DND-41 (cell line): ENCODE measurements around the gene DCDC1.

ENCODE experiments used
- ATAC-seq: fragments of 200-7000 bp; cut with Tn5 transposase; 3 replicates; pipeline ENCODE4 v1.9.1; 2021; ENCODE audit warnings: low read depth; ENCODE audit not compliant: insufficient read depth
- DNase-seq: peaks from one replicate; pipeline ENCODE4 v3.0.0-alpha.2; 2020
- H2AFZ ChIP-seq: 2 replicates; pipeline ENCODE4 v1.6.0; 2012; ENCODE audit warnings: low read depth, low read length
- H3K27ac ChIP-seq: 2 replicates; pipeline ENCODE4 v1.5.1; 2012; ENCODE audit warnings: low read length, inconsistent platforms
- H3K27me3 ChIP-seq: fragments of 200-600 bp; sonication (generic); 2 replicates; pipeline ENCODE4 v1.6.0; 2012; ENCODE audit warnings: low read length, mild to moderate bottlenecking, inconsistent platforms; ENCODE audit not compliant: insufficient read depth, poor library complexity
- H3K36me3 ChIP-seq: 2 replicates; pipeline ENCODE4 v1.5.1; 2012; ENCODE audit warnings: low read length, inconsistent platforms; ENCODE audit not compliant: insufficient read depth
- H3K4me1 ChIP-seq: 2 replicates; pipeline ENCODE4 v1.5.1; 2012; ENCODE audit warnings: mild to moderate bottlenecking, low read length; ENCODE audit not compliant: insufficient read depth
- H3K4me2 ChIP-seq: 2 replicates; pipeline ENCODE4 v1.6.0; 2012; ENCODE audit warnings: mild to moderate bottlenecking, moderate library complexity, low read length, inconsistent platforms; ENCODE audit not compliant: insufficient read depth
- H3K4me3 ChIP-seq, 2 experiments: fragments of 200-600 bp in 1 of 2; shearing (Covaris generic) in 1 of 2; 2 replicates each; pipeline ENCODE4 v1.5.1; 2012 to 2016; ENCODE audit warnings: inconsistent platforms in 2 of 2, low read length in 2 of 2, mild to moderate bottlenecking in 2 of 2, low read depth in 1 of 2, moderate library complexity in 1 of 2
- H3K79me2 ChIP-seq: 2 replicates; pipeline ENCODE4 v1.6.0; 2012; ENCODE audit warnings: low read length, inconsistent platforms; ENCODE audit not compliant: insufficient read depth
- H3K9ac ChIP-seq: 2 replicates; pipeline ENCODE4 v1.6.0; 2012; ENCODE audit warnings: low read depth, mild to moderate bottlenecking, inconsistent platforms, low read length, moderate library complexity
- H3K9me3 ChIP-seq: 2 replicates; pipeline ENCODE4 v1.5.1; 2012; ENCODE audit warnings: low read length, moderate library complexity, mild to moderate bottlenecking, inconsistent platforms; ENCODE audit not compliant: insufficient read depth, severe bottlenecking
- H4K20me1 ChIP-seq: 2 replicates; pipeline ENCODE4 v1.6.0; 2012; ENCODE audit warnings: low read length; ENCODE audit not compliant: insufficient read depth
- EZH2 ChIP-seq: IDR thresholded peaks from 3 replicates; pipeline ENCODE4 v1.6.1; 2012; ENCODE audit warnings: borderline replicate concordance, low read depth, mild to moderate bottlenecking, moderate library complexity, low read length, inconsistent platforms; ENCODE audit not compliant: severe bottlenecking
- TF ChIP-seq, protein P1 (sequence below): IDR thresholded peaks from 2 replicates; pipeline ENCODE4 v1.5.1; 2012; ENCODE audit warnings: borderline replicate concordance, low read length, moderate library complexity, mild to moderate bottlenecking; ENCODE audit not compliant: poor library complexity, severe bottlenecking; ENCODE audit errors: extremely low read depth

The DCDC1 gene

GRCh38 chr11:30876228-30876627 lies 493.3 kb downstream of the DCDC1 start:
- Histone ChIP-seq H3K36me3 (no peaks in the 10 kb centered on the region), H3K9me3 (no peaks in the 10 kb centered on the region), H4K20me1 (no peaks in the 10 kb centered on the region), H3K4me2 (no peak overlapping the region), H3K4me3 (no peak overlapping the region), H3K4me1 (no peaks in the 10 kb centered on the region), H3K27ac (no peak overlapping the region), H3K79me2 (no peaks in the 10 kb centered on the region), H3K27me3 (no peaks in the 10 kb centered on the region), H3K9ac (no peak overlapping the region), H2AFZ (no peak overlapping the region)
- DNase-seq = no peak
- TF ChIP-seq, protein P1, sequence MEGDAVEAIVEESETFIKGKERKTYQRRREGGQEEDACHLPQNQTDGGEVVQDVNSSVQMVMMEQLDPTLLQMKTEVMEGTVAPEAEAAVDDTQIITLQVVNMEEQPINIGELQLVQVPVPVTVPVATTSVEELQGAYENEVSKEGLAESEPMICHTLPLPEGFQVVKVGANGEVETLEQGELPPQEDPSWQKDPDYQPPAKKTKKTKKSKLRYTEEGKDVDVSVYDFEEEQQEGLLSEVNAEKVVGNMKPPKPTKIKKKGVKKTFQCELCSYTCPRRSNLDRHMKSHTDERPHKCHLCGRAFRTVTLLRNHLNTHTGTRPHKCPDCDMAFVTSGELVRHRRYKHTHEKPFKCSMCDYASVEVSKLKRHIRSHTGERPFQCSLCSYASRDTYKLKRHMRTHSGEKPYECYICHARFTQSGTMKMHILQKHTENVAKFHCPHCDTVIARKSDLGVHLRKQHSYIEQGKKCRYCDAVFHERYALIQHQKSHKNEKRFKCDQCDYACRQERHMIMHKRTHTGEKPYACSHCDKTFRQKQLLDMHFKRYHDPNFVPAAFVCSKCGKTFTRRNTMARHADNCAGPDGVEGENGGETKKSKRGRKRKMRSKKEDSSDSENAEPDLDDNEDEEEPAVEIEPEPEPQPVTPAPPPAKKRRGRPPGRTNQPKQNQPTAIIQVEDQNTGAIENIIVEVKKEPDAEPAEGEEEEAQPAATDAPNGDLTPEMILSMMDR = no peak
- no peak for TF ChIP-seq EZH2
- no peak for ATAC-seq

DNA sequence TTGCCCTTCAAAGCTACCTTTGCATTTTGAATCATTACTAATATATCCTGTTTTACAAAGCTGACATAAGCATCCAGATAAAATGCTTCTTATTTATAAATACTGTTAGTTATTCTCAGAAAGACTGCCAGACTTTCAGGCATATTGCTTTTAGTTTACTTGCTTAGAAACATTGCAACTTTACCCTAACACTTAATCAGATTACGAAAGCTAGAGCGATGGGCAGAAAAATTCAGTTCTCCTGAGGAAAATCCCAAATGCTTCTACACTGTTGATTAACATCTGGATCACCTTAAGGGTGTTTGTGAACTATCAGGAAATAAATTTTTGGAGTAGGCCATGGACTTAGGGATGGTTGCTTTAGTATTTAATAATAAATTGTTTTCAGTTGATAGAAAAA lies 493.7 kb downstream of the DCDC1 start:
- H4K20me1 ChIP-seq = no peaks in the 10 kb centered on the region
- no peaks in the 10 kb centered on the region for H3K9me3 ChIP-seq
- no peaks in the 10 kb centered on the region for H3K27me3 ChIP-seq
- no peaks in the 10 kb centered on the region for H3K79me2 ChIP-seq
- H3K27ac ChIP-seq = no peak overlapping the region
- no peaks in the 10 kb centered on the region for H3K4me1 ChIP-seq
- TF ChIP-seq, protein P1 = no peak
- no peak for TF ChIP-seq EZH2
- H3K9ac ChIP-seq = no peak overlapping the region
- H3K36me3 ChIP-seq = no peaks in the 10 kb centered on the region
- no peak overlapping the region for H3K4me3 ChIP-seq
- DNase-seq (no peak), ATAC-seq (no peak)
- H2AFZ ChIP-seq = no peak overlapping the region
- H3K4me2 ChIP-seq = no peak overlapping the region

DNA sequence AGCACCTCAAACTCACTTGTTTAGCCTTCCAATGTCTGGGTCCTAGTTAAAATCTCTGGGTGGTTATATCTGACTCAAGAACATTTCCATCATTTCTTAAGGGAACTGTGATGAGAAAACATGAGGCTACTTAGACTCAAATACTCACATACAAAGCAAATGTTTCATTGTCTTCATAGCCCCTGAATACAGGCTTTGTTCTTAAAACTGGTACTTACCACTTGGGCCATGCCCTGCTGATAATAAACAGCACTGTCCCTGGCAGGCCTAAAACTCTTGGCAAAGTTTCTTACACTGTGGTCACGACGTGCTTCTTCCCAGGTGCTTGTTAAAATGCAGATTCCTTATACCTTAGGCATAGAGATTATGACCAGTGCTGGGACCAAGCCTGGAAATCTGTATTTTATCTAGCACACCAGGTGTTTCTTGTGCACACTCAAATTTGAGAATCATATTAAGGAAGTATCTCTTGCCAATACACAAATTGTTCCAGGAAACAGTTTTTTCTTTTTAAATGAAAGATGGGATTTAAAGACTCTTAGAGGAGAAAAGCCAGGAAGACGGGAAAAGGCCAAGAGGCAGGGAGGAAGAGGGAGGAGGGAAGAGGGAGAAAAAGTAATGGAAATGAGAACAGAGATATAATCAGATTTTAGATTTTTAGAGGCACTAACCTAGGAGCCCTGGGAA lies 495.5 kb downstream of the DCDC1 start:
- H3K4me3 ChIP-seq = no peak overlapping the region
- H3K79me2 ChIP-seq = no peaks in the 10 kb centered on the region
- H3K27ac ChIP-seq = no peak overlapping the region
- H3K9me3 ChIP-seq = no peaks in the 10 kb centered on the region
- no peak overlapping the region for H2AFZ ChIP-seq
- ATAC-seq (no peak), DNase-seq (no peak)
- no peaks in the 10 kb centered on the region for H4K20me1 ChIP-seq
- no peak overlapping the region for H3K9ac ChIP-seq
- no peaks in the 10 kb centered on the region for H3K27me3 ChIP-seq
- H3K36me3 ChIP-seq = no peaks in the 10 kb centered on the region
- no peak for TF ChIP-seq EZH2
- TF ChIP-seq, protein P1 = no peak
- no peaks in the 10 kb centered on the region for H3K4me1 ChIP-seq
- H3K4me2 ChIP-seq = no peak overlapping the region

GRCh38 chr11:30868626-30869081 lies 500.9 kb downstream of the DCDC1 start:
- TF ChIP-seq, protein P1 = no peak
- no peak for TF ChIP-seq EZH2

More at GRCh38 chr11:30868626-30869081, 500.9 kb downstream of the DCDC1 start:
- no peaks in the 10 kb centered on the region for H3K27me3 ChIP-seq
- H2AFZ ChIP-seq = no peak overlapping the region
- no peak overlapping the region for H3K4me2 ChIP-seq
- H3K36me3 ChIP-seq = no peaks in the 10 kb centered on the region
- H3K27ac ChIP-seq = no peak overlapping the region
- H3K79me2 ChIP-seq = no peaks in the 10 kb centered on the region
- no peak overlapping the region for H3K4me3 ChIP-seq
- H3K9ac ChIP-seq = no peak overlapping the region
- H3K9me3 ChIP-seq = no peaks in the 10 kb centered on the region
- ATAC-seq = no peak
- no peak for DNase-seq
- H3K4me1 ChIP-seq = no peaks in the 10 kb centered on the region
- H4K20me1 ChIP-seq = no peaks in the 10 kb centered on the region
